GM19324 (cell line): Measurements from ENCODE around the gene HLA-DMA.

Source experiments
- ATAC-seq: cut with Tn5 transposase; IDR thresholded peaks from one replicate; pipeline ENCODE4 v1.9.1; 2021; ENCODE audit warnings: mild to moderate bottlenecking, moderate library complexity; ENCODE audit not compliant: unreplicated experiment, low FRiP score

HLA-DMA gene

DNA sequence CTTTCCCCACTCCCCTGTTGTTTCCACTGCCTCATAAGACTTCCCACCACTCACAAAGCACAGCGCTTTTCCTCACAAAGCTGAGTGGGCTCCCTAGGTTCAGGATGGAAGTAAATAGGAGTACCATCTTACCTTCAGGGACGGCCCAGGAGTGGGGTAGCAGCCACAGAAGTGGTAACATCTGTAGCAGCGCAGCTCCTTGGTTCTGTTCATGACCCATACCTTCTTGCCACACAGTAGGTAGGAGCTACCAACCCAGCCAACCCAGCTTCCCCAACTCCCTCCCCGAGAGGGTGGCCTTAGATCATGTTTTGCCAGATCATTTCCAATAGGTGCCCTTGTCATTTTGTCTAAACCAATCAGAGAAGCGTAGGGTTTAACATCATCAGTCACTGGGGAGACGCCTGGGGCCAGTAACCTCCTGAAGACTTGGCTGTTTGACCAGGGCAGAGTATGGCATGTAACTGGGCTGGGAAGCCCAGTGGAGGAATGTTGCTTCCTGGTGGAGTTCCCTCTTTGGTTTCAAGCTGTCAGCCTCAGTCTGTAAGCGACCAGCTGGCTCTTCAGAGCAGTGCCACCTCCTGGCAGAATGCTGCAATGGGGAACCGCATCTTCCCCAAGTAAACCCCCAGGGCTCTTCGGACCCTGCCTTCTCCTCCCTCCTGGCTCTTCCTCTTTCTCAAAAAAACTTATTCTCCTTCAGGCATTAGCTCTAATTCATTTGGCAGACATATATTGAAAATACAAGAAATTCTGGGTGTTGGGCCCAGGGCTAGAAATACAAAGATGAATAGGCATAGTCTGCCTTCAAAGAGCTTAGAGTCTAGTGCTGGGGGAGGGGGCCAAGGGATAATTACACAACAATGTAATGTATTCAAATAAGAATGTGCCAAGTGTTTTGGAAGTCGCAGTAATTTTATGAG lies at the start of gene HLA-DMA:
HLA-DMA (minus strand) TSS at position 281 of the 923 bp plus-strand sequence; CDS start at position 220, 61 bp downstream.
- peak; percentile 83 for ATAC-seq

GRCh38 chr6:33001685-33002084 lies 48.8 kb upstream of the HLA-DMA start:
- ATAC-seq: no peak

GRCh38 chr6:33000055-33000454 lies 47.2 kb upstream of the HLA-DMA start:
- ATAC-seq: no peak

GRCh38 chr6:32995448-32995847 lies 42.6 kb upstream of the HLA-DMA start:
- ATAC-seq: no peak

DNA sequence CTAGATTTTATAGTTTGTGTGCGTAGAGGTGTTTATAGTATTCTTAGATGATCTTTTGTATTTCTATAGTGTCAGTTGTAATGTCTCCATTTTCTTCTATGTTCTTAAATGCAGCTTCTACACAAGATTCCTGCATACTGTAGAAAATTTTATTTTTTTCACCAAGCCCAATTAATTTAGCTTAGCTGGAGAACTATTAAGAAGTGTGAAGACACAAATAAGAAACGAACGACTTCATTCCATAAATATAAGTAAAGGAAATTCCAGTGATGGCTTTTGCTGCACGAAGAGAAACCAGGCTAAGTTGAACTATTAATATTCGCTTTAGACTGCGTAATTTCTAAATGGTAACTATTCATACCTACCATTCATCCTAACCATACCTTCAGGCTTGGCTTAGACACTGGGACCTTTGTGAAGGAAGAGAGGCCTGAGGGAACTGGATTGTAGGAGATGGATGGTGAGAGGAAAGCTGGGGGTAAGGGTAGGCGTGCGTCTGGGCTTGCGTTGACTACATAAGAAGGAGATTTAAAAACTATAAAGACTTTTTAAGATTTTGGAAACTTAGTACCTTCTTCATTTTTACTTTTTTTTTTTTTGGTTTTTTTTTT lies 40.6 kb upstream of the HLA-DMA start:
- ATAC-seq: no peak

DNA sequence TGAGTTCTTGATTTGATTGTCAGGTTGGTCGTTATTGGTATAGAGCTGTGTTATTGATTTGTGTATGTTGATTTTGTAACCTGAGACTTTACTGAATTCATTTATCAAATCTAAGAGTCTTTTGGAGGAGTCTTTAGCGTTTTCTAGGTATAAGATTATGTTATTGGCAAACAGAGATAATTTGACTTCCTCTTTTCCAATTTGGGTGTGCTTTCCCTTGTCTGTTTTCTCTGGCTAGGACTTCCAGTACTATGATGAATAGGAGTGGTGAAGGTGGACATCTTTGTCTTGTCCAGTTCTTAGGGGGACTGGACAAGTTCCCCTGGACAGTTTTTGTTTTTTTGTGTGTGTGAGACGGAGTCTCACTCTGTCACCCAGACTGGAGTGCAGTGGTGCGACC lies 39.1 kb upstream of the HLA-DMA start:
- no peak for ATAC-seq

- no peak for ATAC-seq
Observed at GRCh38 chr6:32989368-32989767, 36.5 kb upstream of the HLA-DMA start.

GRCh38 chr6:32984622-32985389 lies 31.9 kb upstream of the HLA-DMA start:
- ATAC-seq: no peak

- no peak for ATAC-seq
Observed at GRCh38 chr6:32983964-32984621, 31.2 kb upstream of the HLA-DMA start.

GRCh38 chr6:32983493-32983848 lies 30.6 kb upstream of the HLA-DMA start:
- no peak for ATAC-seq

- no peak for ATAC-seq
Observed at GRCh38 chr6:32982702-32983492, 30.0 kb upstream of the HLA-DMA start.

DNA sequence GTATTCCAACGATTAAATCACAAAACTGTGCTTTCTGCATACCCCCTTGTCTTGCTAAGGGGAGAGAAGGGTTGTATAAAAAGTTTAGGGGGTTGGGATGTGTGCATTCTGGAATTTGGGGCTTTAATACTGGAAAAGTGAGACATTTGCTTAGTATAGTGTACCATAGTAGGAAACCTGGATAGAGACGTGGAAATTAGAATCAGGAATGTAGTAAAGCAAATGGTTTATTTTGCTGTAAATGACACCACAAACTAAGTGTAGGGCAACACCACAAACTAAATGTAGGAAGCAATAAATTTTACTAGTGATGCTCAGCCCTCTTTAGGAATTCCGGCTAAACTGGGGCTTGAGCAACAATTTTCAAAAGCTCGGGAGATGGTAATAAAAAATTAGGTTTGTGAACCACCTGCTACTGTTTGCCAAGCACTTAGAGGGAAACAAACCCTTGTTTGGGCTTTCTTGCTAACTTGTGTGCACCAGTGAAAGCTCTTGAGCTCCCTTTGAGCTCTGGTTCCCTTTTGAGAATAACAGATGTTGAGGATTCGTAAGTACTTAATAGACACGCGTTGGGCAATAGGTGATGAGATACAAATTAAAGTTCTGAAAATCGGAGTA lies 29.3 kb upstream of the HLA-DMA start:
- no peak for ATAC-seq

- ATAC-seq: no peak
Observed at GRCh38 chr6:32980488-32981038, 27.7 kb upstream of the HLA-DMA start.

DNA sequence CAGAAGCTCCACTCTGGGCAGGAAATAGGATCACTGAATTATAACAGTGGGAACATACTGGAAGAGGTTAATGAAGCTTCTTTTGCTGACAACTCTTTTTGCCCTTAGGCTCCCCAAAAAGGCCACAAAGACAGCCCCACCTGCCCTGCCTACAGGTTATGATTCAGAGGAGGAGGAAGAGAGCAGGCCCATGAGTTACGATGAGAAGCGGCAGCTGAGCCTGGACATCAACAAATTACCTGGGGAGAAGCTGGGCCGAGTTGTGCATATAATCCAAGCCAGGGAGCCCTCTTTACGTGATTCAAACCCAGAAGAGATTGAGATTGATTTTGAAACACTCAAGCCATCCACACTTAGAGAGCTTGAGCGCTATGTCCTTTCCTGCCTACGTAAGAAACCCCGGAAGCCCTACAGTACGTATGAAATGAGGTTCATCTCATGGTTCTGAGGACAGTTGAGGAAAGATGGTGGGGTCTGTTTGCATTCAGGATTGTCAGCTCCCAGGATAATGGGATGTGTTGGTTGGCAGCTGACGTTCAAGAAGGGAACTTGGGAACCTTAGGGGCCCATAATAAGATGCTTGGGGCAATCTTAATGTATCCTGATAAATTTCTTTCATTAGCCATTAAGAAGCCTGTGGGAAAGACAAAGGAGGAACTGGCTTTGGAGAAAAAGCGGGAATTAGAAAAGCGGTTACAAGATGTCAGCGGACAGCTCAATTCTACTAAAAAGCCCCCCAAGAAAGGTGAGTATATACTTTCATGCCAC lies 27.0 kb upstream of the HLA-DMA start:
- no peak for ATAC-seq

DNA sequence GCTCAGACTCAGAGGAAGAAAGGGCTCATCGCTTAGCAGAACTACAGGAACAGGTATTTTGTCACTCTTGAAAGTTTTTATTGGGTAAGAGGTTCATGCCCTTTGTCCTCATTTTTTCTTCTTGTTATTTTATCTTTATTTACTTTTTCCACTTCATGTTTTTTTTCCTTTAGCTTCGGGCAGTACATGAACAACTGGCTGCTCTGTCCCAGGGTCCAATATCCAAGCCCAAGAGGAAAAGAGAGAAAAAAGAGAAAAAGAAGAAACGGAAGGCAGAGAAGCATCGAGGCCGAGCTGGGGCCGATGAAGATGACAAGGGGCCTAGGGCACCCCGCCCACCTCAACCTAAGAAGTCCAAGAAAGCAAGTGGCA lies 25.0 kb upstream of the HLA-DMA start:
- ATAC-seq: no peak

DNA sequence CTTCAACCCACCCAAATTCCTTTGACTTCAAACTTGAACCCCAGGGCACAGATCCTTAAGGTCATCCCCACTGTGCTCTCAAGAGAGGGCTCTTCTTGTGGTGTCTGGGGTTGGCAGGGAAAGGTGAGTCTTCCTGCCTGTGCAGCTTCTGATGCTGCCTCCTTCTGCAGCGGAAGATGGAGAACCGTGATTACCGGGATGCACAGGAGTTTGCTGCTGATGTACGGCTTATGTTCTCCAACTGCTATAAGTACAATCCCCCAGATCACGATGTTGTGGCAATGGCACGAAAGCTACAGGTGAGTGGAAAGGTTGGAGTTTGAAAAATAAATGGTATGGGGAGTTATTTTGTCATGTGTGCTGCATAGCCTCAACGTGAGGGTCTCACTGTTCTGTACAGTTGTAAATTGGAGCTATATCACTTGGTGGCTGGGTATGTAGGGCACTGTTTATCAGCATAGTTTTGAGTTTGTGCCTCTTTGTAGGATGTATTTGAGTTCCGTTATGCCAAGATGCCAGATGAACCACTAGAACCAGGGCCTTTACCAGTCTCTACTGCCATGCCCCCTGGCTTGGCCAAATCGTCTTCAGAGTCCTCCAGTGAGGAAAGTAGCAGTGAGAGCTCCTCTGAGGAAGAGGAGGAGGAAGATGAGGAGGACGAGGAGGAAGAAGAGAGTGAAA lies 24.5 kb upstream of the HLA-DMA start:
- ATAC-seq: no peak

GRCh38 chr6:32976334-32977069 lies 23.6 kb upstream of the HLA-DMA start:
- no peak for ATAC-seq
